Endothelial cell of umbilical vein (primary cell): ENCODE data around the gene IL17REL. TPM values are rescaled to one million over a fixed set of nuclear protein-coding genes. Genes with fewer than 3 reads are reported as not detected.

Source experiments
- BruUV-seq: library from RNA; stranded (reverse); fragments of 400-500 nt; replicated peaks from 2 replicates; lab custom pipeline; 2021; lab: Mats Ljungman, UMichigan
- CTCF ChIA-PET: fragments of 300-600, 350-600 bp; sonication (Branson Sonifier 250); formaldehyde crosslinking; loops from one replicate; lab custom pipeline; 2021; ENCODE audit warnings: antibody characterized with exemption, inconsistent platforms; lab: Charles Lee
- POLR2A ChIA-PET: fragments of 300-600, 350-600 bp; sonication (Branson Sonifier 250); formaldehyde crosslinking; loops from one replicate; lab custom pipeline; 2021; ENCODE audit warnings: antibody characterized with exemption, inconsistent platforms; lab: Charles Lee
- DNase-seq: peaks from one replicate; pipeline ENCODE4 v3.0.0-alpha.2; 2011; ENCODE audit warnings: low read depth, low spot score
- FAIRE-seq: peaks from 2 replicates; lab custom pipeline; 2011; peaks lifted over from hg19 to GRCh38; lab: Jason Lieb, UNC
- H2AFZ ChIP-seq: 2 replicates; pipeline ENCODE4 v1.6.0; 2012; ENCODE audit warnings: low read depth, low read length, control low read depth, inconsistent platforms
- H3K27ac ChIP-seq: 2 replicates; pipeline ENCODE4 v1.5.1; 2011; ENCODE audit warnings: low read depth, mild to moderate bottlenecking, control low read depth, low read length, moderate library complexity; ENCODE audit not compliant: insufficient read depth
- H3K27me3 ChIP-seq, 2 experiments: 2 replicates each; pipeline versions ENCODE4 v1.6.0 to v1.6.1; 2011; ENCODE audit warnings: low read length in 2 of 2, mixed read lengths in 1 of 2; ENCODE audit not compliant: control insufficient read depth in 2 of 2, insufficient read depth in 2 of 2
- H3K36me3 ChIP-seq, 2 experiments: 2 replicates in 1 of 2; 3 replicates in 1 of 2; pipeline ENCODE4 v1.5.1; 2011; ENCODE audit warnings: low read length in 2 of 2, mild to moderate bottlenecking in 1 of 2, moderate library complexity in 1 of 2; ENCODE audit not compliant: control insufficient read depth in 2 of 2, insufficient read depth in 2 of 2; ENCODE audit errors: extremely low read depth in 1 of 2
- H3K4me1 ChIP-seq: 3 replicates; pipeline ENCODE4 v1.5.1; 2011; ENCODE audit warnings: mild to moderate bottlenecking, low read length; ENCODE audit not compliant: control insufficient read depth, insufficient read depth; ENCODE audit errors: extremely low read depth
- H3K4me2 ChIP-seq: 2 replicates; pipeline ENCODE4 v1.6.1; 2011; ENCODE audit warnings: low read length, control low read depth, mixed read lengths; ENCODE audit not compliant: insufficient read depth
- H3K4me3 ChIP-seq, 3 experiments: fragments of 200-600 bp in 1 of 3; sonication (generic), shearing (Covaris generic) in 1 of 3; replicated peaks in 1 of 3; 2 replicates each; pipeline ENCODE4 v1.5.1; 2011 to 2016; ENCODE audit warnings: control low read depth in 3 of 3, low read length in 3 of 3, mild to moderate bottlenecking in 2 of 3, inconsistent platforms in 1 of 3, low read depth in 1 of 3, moderate library complexity in 1 of 3; ENCODE audit not compliant: insufficient read depth in 1 of 3
- H3K79me2 ChIP-seq: 2 replicates; pipeline ENCODE4 v1.6.0; 2012; ENCODE audit warnings: low read length, inconsistent platforms; ENCODE audit not compliant: control insufficient read depth, insufficient read depth
- H3K9ac ChIP-seq: replicated peaks from 2 replicates; pipeline ENCODE3; 2011; ENCODE audit warnings: low read length, control low read depth; ENCODE audit not compliant: insufficient read depth; ENCODE audit errors: extremely low read depth
- H3K9me1 ChIP-seq: replicated peaks from 3 replicates; pipeline ENCODE4 v1.6.0; 2011; ENCODE audit warnings: mild to moderate bottlenecking, low read length; ENCODE audit not compliant: control insufficient read depth, insufficient read depth; ENCODE audit errors: extremely low read depth
- H3K9me3 ChIP-seq: replicated peaks from 2 replicates; pipeline ENCODE4 v1.5.1; 2012; ENCODE audit warnings: low read length, inconsistent platforms; ENCODE audit not compliant: control insufficient read depth, insufficient read depth
- H4K20me1 ChIP-seq: replicated peaks from 2 replicates; pipeline ENCODE3; 2011; ENCODE audit warnings: mild to moderate bottlenecking, low read length; ENCODE audit not compliant: control insufficient read depth, insufficient read depth; ENCODE audit errors: extremely low read depth
- CTCF ChIP-seq, 2 donors: IDR thresholded peaks; 1 replicate in 1 of 2; 2 replicates in 1 of 2; pipeline ENCODE4 v1.5.1; 2011; ENCODE audit warnings: low read length in 2 of 2, mild to moderate bottlenecking in 2 of 2, moderate library complexity in 2 of 2, control low read depth in 1 of 2, inconsistent platforms in 1 of 2, low read depth in 1 of 2; ENCODE audit not compliant: insufficient read depth in 1 of 2; ENCODE audit errors: extremely low read depth in 1 of 2
- EZH2 ChIP-seq: IDR thresholded peaks from 2 replicates; pipeline ENCODE4 v1.6.1; 2012; ENCODE audit warnings: borderline replicate concordance, low read depth, mild to moderate bottlenecking, moderate library complexity, low read length, inconsistent platforms; ENCODE audit not compliant: severe bottlenecking
- FOS ChIP-seq: IDR thresholded peaks from 2 replicates; pipeline ENCODE4 v1.6.1; 2011; ENCODE audit warnings: mild to moderate bottlenecking, low read length, moderate library complexity, borderline replicate concordance; ENCODE audit not compliant: insufficient read depth
- GATA2 ChIP-seq: IDR thresholded peaks from 2 replicates; pipeline ENCODE4 v1.7.0; 2011; ENCODE audit warnings: low read depth, mild to moderate bottlenecking, moderate library complexity, mixed read lengths, low read length; ENCODE audit not compliant: insufficient read length, insufficient read depth
- JUN ChIP-seq: IDR thresholded peaks from 2 replicates; pipeline ENCODE4 v1.6.1; 2011; ENCODE audit warnings: borderline replicate concordance, low read depth; ENCODE audit not compliant: insufficient read length, insufficient read depth
- MAX ChIP-seq: IDR thresholded peaks from 2 replicates; pipeline ENCODE4 v1.6.1; 2011; ENCODE audit not compliant: insufficient read depth, insufficient read length
- MYC ChIP-seq: IDR thresholded peaks from one replicate; pipeline ENCODE4 v1.6.1; 2011; ENCODE audit warnings: mild to moderate bottlenecking, low read depth, low read length
- POLR2A ChIP-seq: IDR thresholded peaks from 2 replicates; pipeline ENCODE4 v1.6.1; 2012; ENCODE audit warnings: low read depth, mild to moderate bottlenecking, control low read depth, low read length
- POLR2AphosphoS5 ChIP-seq: IDR thresholded peaks from 2 replicates; pipeline ENCODE4 v1.6.1; 2012; ENCODE audit warnings: low read depth, mild to moderate bottlenecking, control low read depth, low read length, moderate library complexity; ENCODE audit not compliant: insufficient read depth
- dilution Hi-C: fragments of 300-500 bp; cut with MboI; formaldehyde crosslinking; loops from one replicate; pipeline ENCODE4 v1.15.0; 2019; ENCODE audit warnings: low sequenced_read_pairs; ENCODE audit not compliant: extremely low pct_ligation_motif_present
- intact Hi-C: fragments of 100-400 bp; cut with micrococcal nuclease; formaldehyde crosslinking; loops from one replicate; pipeline ENCODE4 v1.10.0; 2022
- polyA plus RNA-seq, 4 experiments: library from polyadenylated mRNA; depleted of rRNA in 3 of 4; stranded (reverse) in 3 of 4; unstranded in 1 of 4; fragments of >200 nt; gene quantifications; 2 replicates each; pipeline versions ENCODE4 v1.2.1 to v1.2.3, GENCODE V29; 2011 to 2012; ENCODE audit warnings: missing spikeins in 1 of 4
- total RNA-seq: library from RNA; stranded (reverse); gene quantifications from 2 replicates; pipeline ENCODE4 v1.2.3, GENCODE V29; 2021

Gene IL17REL
- total and polyA plus RNA-seq, 2 donors (not counting 3 experiments of a cell fraction or from before 2014, with no cell fraction given): 0.06 to 0.15 TPM

DNA sequence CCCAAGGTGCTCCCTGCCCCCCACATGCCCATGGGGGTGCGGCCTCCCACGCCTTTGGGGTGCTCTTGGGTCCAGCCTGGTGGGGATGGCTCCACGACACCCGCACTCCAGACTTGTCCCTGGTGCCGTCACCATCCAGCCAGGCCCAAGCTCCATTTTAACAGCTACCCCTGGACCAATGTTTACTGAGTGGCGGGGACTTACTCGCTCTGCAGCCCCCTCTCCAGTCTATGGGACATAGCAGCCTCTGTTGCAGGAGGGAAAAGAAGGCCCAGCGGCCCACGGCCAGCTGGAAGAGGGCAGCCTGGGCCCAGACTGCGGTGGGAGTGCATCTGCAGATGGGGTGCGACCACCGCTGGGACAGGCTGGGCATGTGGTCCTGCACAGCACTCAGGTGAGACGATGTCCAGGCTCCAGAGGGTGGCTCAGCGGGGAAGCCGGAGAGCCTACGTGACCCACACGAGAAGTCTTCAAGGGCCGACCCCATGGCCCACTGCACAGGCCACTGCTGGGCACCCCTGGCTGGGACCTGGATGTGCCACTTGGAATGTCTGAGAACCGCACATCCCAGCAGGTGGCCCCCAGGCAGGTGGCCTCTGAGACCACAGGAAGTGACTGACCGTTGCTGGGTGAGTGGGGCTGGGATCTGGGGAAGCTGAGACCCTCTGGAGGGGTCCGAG is 18.1 kb downstream of the IL17REL start:
- dilution Hi-C loops: no loop called here
- ChIA-PET CTCF (interaction anchor here (1.0 to 4.7 kb wide), 7 partner anchors 10 to 154 kb away, joined by 3 to 50 read pairs (median 4); no protein-coding TSS in a partner anchor), POLR2A (no interaction called here)
- Histone ChIP-seq H3K9me1 (no peaks in the 10 kb centered on the region), H4K20me1 (no peaks in the 10 kb centered on the region), H2AFZ (no peak overlapping the region), H3K27ac (no peak overlapping the region), H3K4me3 (no peak overlapping the region), H3K79me2 (no peaks in the 10 kb centered on the region), H3K9me3 (no peaks in the 10 kb centered on the region), H3K9ac (no peak overlapping the region), H3K4me2 (no peak overlapping the region), H3K4me1 (no peaks in the 10 kb centered on the region), H3K36me3 (no peaks in the 10 kb centered on the region), H3K27me3 (no peaks in the 10 kb centered on the region)
- intact Hi-C loops: loop anchor here (5.0 kb wide), 1 partner anchor 38 kb away; no protein-coding TSS in a partner anchor
- DNase-seq (no peak), FAIRE-seq (no peak)
- no TSS peak for BruUV-seq
- TF ChIP-seq POLR2AphosphoS5 (no peak), JUN (no peak), CTCF (IDR thresholded peaks at IDR 0.05; ENCODE audit: extremely low read depth in 1 of 2, insufficient read depth in 1 of 2, low read depth in 1 of 2, low read length in 2 of 2) (no peak), POLR2A (no peak), FOS (no peak), MAX (no peak), EZH2 (no peak), GATA2 (no peak), MYC (no peak)
